ENCODE data around the gene SLC2A4. TPM values are rescaled to one million over a fixed set of nuclear protein-coding genes. Genes with fewer than 3 reads are reported as not detected.
"Not testable (repeated sequence)": the region's sequence is repeated elsewhere in the genome, so short reads cannot be mapped to it uniquely, and the experiment has no call there.

The SLC2A4 gene
- total RNA-seq, 1 donor from 2014 or later = 4.9 TPM

- intact Hi-C loops (cut with DNase I) = loop anchor here (1.0 to 5.0 kb wide), 4 partner anchors 8 to 444 kb away; partner anchors contain the start of genes CTDNEP1, KCTD11, POLR2A and TP53
- Histone ChIP-seq H3K9me3 (no peaks in the 10 kb centered on the region), H3K36me3 (peaks cover 26 to 42% of the 10 kb centered on the region in 2 donors), H3K4me1 (peaks cover 8 to 20% of the 10 kb centered on the region in 2 donors), H3K27me3 (no peaks in the 10 kb centered on the region), H3K4me3 (peak overlapping the region; percentile 69 to 71), H3K27ac (peak overlapping the region; percentile 88 to 94)
- peak; percentile 74 to 98 for DNase-seq (ENCODE audit: low spot score in 2 of 2)
- no peak for TF ChIP-seq CTCF (IDR thresholded peaks at IDR 0.05)
Measured at GRCh38 chr17:7242717-7243452, 38.6 kb upstream of the SLC2A4 start.

GRCh38 chr17:7243453-7243729 is 38.1 kb upstream of the SLC2A4 start:
- no peak for TF ChIP-seq CTCF (IDR thresholded peaks at IDR 0.05)
- peaks cover 26 to 42% of the 10 kb centered on the region in 2 donors for H3K36me3 ChIP-seq
- no peaks in the 10 kb centered on the region for H3K27me3 ChIP-seq
- DNase-seq (ENCODE audit: low spot score in 2 of 2) = no peak
- peak overlapping the region; percentile 88 to 94 for H3K27ac ChIP-seq
- no peaks in the 10 kb centered on the region for H3K9me3 ChIP-seq
- peak overlapping the region; percentile 69 to 71 for H3K4me3 ChIP-seq
- H3K4me1 ChIP-seq = peaks cover 8 to 20% of the 10 kb centered on the region in 2 donors
- intact Hi-C loops (cut with DNase I) = loop anchor here (1.0 to 5.0 kb wide), 4 partner anchors 8 to 443 kb away; partner anchors contain the start of genes CTDNEP1, KCTD11, POLR2A and TP53

GRCh38 chr17:7243838-7244237 is 37.7 kb upstream of the SLC2A4 start:
- Histone ChIP-seq H3K36me3 (peaks cover 26 to 42% of the 10 kb centered on the region in 2 donors), H3K27ac (peak overlapping the region; percentile 88 to 94), H3K4me3 (peak overlapping the region; percentile 69 to 71), H3K4me1 (peaks cover 8 to 20% of the 10 kb centered on the region in 2 donors)
- DNase-seq (ENCODE audit: low spot score in 2 of 2); H3K27me3 ChIP-seq; H3K9me3 ChIP-seq: not testable (repeated sequence)
- intact Hi-C loops (cut with DNase I) = loop anchor here (1.0 to 5.0 kb wide), 4 partner anchors 7 to 443 kb away; partner anchors contain the start of genes CTDNEP1, KCTD11, POLR2A and TP53

- intact Hi-C loops (cut with DNase I) = no loop called here
Measured at GRCh38 chr17:7246779-7247178, 34.7 kb upstream of the SLC2A4 start.

GRCh38 chr17:7248796-7249195 is 32.7 kb upstream of the SLC2A4 start:
- H3K4me1 ChIP-seq = peaks cover 16 to 27% of the 10 kb centered on the region in 2 donors

More at GRCh38 chr17:7246779-7247178, 34.7 kb upstream of the SLC2A4 start:
- no peak overlapping the region for H3K27ac ChIP-seq
- TF ChIP-seq CTCF (IDR thresholded peaks at IDR 0.05) = no peak
- no peaks in the 10 kb centered on the region for H3K9me3 ChIP-seq
- peaks cover 23 to 32% of the 10 kb centered on the region in 2 donors for H3K36me3 ChIP-seq
- no peak overlapping the region for H3K4me3 ChIP-seq
- no peaks in the 10 kb centered on the region for H3K27me3 ChIP-seq
- DNase-seq (ENCODE audit: low spot score in 2 of 2) = no peak
- peaks cover 10 to 23% of the 10 kb centered on the region in 2 donors for H3K4me1 ChIP-seq

More at GRCh38 chr17:7248796-7249195, 32.7 kb upstream of the SLC2A4 start:
- intact Hi-C loops (cut with DNase I) = no loop called here
- DNase-seq (ENCODE audit: low spot score in 2 of 2) = no peak
- TF ChIP-seq CTCF (IDR thresholded peaks at IDR 0.05) = no peak
- Histone ChIP-seq H3K9me3 (no peaks in the 10 kb centered on the region), H3K27ac (no peak overlapping the region), H3K27me3 (no peaks in the 10 kb centered on the region), H3K4me3 (peak overlapping the region in 1 of 2 donors; percentile 2), H3K36me3 (peaks cover 23 to 31% of the 10 kb centered on the region in 2 donors)
